Ishikawa (cell line): ENCODE data around the gene IPCEF1.

Source experiments
- CEBPB ChIP-seq: IDR thresholded peaks from 2 replicates; pipeline ENCODE4 v1.6.1; 2012
- EGR1 ChIP-seq: IDR thresholded peaks from 2 replicates; pipeline ENCODE4 v1.6.1; 2012
- EP300 ChIP-seq: IDR thresholded peaks from 2 replicates; pipeline ENCODE4 v1.6.1; 2012; ENCODE audit warnings: borderline replicate concordance
- FOXM1 ChIP-seq: IDR thresholded peaks from 2 replicates; pipeline ENCODE4 v1.6.1; 2012; ENCODE audit warnings: low read depth, borderline replicate concordance
- MAX ChIP-seq: IDR thresholded peaks from 2 replicates; pipeline ENCODE4 v1.6.1; 2012
- REST ChIP-seq: IDR thresholded peaks from 2 replicates; pipeline ENCODE4 v1.6.1; 2012; ENCODE audit warnings: low read depth, mild to moderate bottlenecking
- TAF1 ChIP-seq: IDR thresholded peaks from 2 replicates; pipeline ENCODE4 v1.6.1; 2012; ENCODE audit warnings: low read depth, mild to moderate bottlenecking
- TEAD4 ChIP-seq: IDR thresholded peaks from 2 replicates; pipeline ENCODE4 v1.6.1; 2012
- USF1 ChIP-seq: IDR thresholded peaks from 2 replicates; pipeline ENCODE4 v1.6.1; 2012
- YY1 ChIP-seq: IDR thresholded peaks from 2 replicates; pipeline ENCODE4 v1.6.1; 2012; ENCODE audit warnings: low read depth

GRCh38 chr6:154395878-154396277 lies 39.3 kb upstream of the IPCEF1 start:
- TF ChIP-seq CEBPB: no peak
- TF ChIP-seq YY1: no peak
- no peak for TF ChIP-seq EP300
- no peak for TF ChIP-seq REST
- no peak for TF ChIP-seq EGR1
- no peak for TF ChIP-seq USF1
- no peak for TF ChIP-seq TAF1
- TF ChIP-seq TEAD4: no peak
- no peak for TF ChIP-seq FOXM1
- TF ChIP-seq MAX: no peak
